Activated CD8-positive, alpha-beta T cell treated with anti-CD3 and anti-CD28 coated beads for 36 hours (primary cell): ENCODE results near the gene UBAC1. TPM values are rescaled to one million over a fixed set of nuclear protein-coding genes. Genes with fewer than 3 reads are reported as not detected.

Experiments used
- ATAC-seq: fragments of 200-7000 bp; cut with Tn5 transposase; one replicate; pipeline ENCODE4 v1.10.0; 2021; ENCODE audit warnings: mild to moderate bottlenecking, moderate library complexity
- CTCF ChIA-PET: fragments of 350-600 bp; sonication (Branson Sonifier 250); formaldehyde crosslinking; loops from one replicate; lab custom pipeline; 2021; ENCODE audit warnings: antibody characterized with exemption; lab: Charles Lee
- POLR2A ChIA-PET: fragments of 350-600 bp; sonication (Branson Sonifier 250); formaldehyde crosslinking; loops from one replicate; lab custom pipeline; 2021; ENCODE audit warnings: antibody characterized with exemption; lab: Charles Lee
- DNase-seq: peaks from one replicate; pipeline ENCODE4 v3.0.0-alpha.2; 2020
- H3K27ac Mint-ChIP-seq: one replicate; pipeline ENCODE4 v1.8.0; 2021; ENCODE audit warnings: mild to moderate bottlenecking, mixed read lengths
- H3K27me3 Mint-ChIP-seq: one replicate; pipeline ENCODE4 v1.8.0; 2021; ENCODE audit warnings: mixed read lengths
- H3K36me3 Mint-ChIP-seq: one replicate; pipeline ENCODE4 v1.8.0; 2021; ENCODE audit warnings: low read depth, mixed read lengths
- H3K4me1 Mint-ChIP-seq: one replicate; pipeline ENCODE4 v1.8.0; 2021; ENCODE audit warnings: low read depth, mixed read lengths
- H3K4me3 Mint-ChIP-seq: one replicate; pipeline ENCODE4 v1.8.0; 2021; ENCODE audit warnings: mild to moderate bottlenecking, moderate library complexity, mixed read lengths
- H3K9me3 Mint-ChIP-seq: one replicate; pipeline ENCODE4 v1.8.0; 2021; ENCODE audit warnings: mixed read lengths
- intact Hi-C: fragments of 100-400 bp; cut with micrococcal nuclease; formaldehyde crosslinking; loops from one replicate; pipeline ENCODE4 v1.10.0; 2022
- total RNA-seq, 2 experiments: library from RNA; stranded (reverse); gene quantifications; one replicate each; pipeline ENCODE4 v1.2.3, GENCODE V29; 2021
- TF ChIP-seq, protein P1 (sequence below): fragments of 200-600 bp; IDR thresholded peaks from one replicate; pipeline ENCODE4 v1.8.0; 2022; ENCODE audit warnings: antibody characterized with exemption, mild to moderate bottlenecking

The UBAC1 gene
- total RNA-seq, 2 experiments from 2014 or later = 32.4 to 34.3 TPM

DNA sequence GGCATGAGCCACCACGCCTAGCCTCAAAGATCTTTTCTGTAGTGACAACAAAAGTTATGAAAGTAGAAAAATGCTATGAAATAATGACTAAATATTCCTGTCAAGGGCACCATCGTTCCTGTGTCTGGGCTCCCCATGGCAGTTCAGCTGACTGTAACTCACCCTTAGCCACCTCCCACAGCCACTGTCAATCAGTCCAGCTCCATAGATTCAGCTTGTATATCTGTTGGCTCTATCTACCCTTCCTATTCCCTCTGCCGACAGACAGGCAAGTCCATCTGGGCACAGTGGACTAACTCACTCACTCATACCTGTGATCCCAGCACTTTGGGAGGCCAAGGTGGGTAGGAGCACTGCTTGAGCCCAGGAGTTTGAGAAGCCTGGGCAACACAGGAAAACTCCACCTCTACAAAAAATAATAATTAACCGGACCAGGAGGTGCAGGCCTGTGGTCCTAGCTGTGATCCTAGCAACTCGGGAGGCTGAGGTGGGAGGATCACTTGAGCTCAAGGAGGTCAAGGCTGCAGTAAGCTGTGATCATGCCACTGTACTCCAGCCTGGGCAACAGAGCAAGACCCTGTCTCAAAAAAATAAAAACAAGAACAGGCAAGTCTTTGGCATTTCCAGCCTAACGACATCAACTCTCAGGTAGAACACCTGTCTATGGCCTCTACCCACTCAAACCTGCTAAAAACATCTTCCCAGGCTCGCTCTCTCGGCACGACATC, 60.0 kb downstream of the UBAC1 start:
- Mint-ChIP-seq H3K4me1 (peaks cover 63% of the 10 kb centered on the region), H3K9me3 (peaks cover 8% of the 10 kb centered on the region), H3K4me3 (no peak overlapping the region), H3K36me3 (peaks cover 41% of the 10 kb centered on the region), H3K27ac (no peak overlapping the region), H3K27me3 (no peaks in the 10 kb centered on the region)
- ChIA-PET POLR2A (no interaction called here), CTCF (no interaction called here)
- ATAC-seq (no peak), DNase-seq (no peak)
- TF ChIP-seq, protein P1, sequence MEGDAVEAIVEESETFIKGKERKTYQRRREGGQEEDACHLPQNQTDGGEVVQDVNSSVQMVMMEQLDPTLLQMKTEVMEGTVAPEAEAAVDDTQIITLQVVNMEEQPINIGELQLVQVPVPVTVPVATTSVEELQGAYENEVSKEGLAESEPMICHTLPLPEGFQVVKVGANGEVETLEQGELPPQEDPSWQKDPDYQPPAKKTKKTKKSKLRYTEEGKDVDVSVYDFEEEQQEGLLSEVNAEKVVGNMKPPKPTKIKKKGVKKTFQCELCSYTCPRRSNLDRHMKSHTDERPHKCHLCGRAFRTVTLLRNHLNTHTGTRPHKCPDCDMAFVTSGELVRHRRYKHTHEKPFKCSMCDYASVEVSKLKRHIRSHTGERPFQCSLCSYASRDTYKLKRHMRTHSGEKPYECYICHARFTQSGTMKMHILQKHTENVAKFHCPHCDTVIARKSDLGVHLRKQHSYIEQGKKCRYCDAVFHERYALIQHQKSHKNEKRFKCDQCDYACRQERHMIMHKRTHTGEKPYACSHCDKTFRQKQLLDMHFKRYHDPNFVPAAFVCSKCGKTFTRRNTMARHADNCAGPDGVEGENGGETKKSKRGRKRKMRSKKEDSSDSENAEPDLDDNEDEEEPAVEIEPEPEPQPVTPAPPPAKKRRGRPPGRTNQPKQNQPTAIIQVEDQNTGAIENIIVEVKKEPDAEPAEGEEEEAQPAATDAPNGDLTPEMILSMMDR = no peak
- intact Hi-C loops = no loop called here

DNA sequence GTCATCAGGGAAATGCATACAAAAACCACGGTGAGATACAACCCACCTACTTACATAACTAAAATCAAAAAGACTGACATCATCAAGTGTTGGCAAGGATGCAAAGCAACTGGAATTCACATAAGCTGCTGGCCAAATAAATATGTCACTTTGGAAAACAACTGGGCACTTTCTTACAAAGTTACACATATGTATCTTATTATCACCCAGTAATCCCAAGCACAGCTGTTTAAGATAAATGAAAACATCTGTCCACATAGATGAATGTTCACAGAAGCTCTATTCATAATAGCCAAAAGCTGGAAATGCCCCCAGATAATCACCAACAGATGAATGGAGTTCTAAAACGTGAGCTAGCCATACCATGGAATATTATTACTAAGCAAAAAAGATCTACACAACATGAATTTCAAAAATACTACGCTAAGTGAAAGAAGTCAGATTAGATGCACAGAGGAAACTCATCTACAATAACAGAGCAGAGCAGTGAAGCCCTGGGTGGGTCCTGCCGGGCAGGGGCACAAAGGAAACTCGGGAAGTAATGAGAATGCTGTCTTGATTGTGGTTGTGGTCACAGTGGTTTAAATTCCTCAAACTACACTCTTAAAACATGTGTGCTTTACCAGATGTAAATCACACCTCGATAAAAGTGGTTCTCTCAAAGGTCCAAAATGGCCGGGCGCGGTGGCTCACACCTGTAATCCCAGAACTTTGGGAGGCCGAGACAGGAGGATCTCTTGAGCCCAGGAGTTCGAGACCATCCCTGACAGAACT, 62.4 kb downstream of the UBAC1 start:
- TF ChIP-seq, protein P1 = no peak
- Mint-ChIP-seq H3K27me3 (no peaks in the 10 kb centered on the region), H3K9me3 (peaks cover 8% of the 10 kb centered on the region), H3K36me3 (peaks cover 33% of the 10 kb centered on the region), H3K4me3 (no peak overlapping the region), H3K27ac (no peak overlapping the region), H3K4me1 (peaks cover 60% of the 10 kb centered on the region)
- ChIA-PET POLR2A (interaction anchor here (1.0 kb wide), 1 partner anchor 8 kb away, joined by 3 read pairs; no protein-coding TSS in a partner anchor), CTCF (interaction anchor here (0.8 to 1.5 kb wide), 2 partner anchors 9 to 11 kb away, joined by 3 read pairs; no protein-coding TSS in a partner anchor)
- no peak for ATAC-seq
- no peak for DNase-seq
- intact Hi-C loops = no loop called here

DNA sequence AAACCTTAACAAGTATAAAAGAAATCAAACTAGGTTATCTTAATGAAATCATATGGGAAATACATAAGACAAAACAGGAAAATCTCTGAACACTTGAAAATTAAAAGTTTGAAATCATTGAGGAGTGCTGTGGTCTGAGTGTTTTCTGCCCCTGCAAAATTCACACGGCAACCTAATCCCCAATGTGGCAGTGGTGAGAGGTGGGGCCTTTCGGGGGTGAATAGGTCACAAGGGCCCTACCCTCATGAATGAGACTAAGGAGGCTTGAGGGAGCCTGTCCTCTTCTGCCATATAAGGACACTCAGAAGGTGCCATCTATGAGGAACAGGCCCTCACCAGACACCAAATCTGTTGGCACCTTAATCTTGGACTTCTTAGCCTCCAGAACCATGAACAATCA, 64.5 kb downstream of the UBAC1 start:
- CTCF ChIA-PET = no interaction called here
- H3K4me3 Mint-ChIP-seq = no peak overlapping the region
- H3K27me3 Mint-ChIP-seq = no peaks in the 10 kb centered on the region
- peaks cover 8% of the 10 kb centered on the region for H3K9me3 Mint-ChIP-seq
- no peak for DNase-seq
- TF ChIP-seq, protein P1 = no peak
- H3K27ac Mint-ChIP-seq = no peak overlapping the region
- POLR2A ChIA-PET = no interaction called here
- no peak for ATAC-seq
- peaks cover 26% of the 10 kb centered on the region for H3K36me3 Mint-ChIP-seq
- intact Hi-C loops = no loop called here
- peaks cover 61% of the 10 kb centered on the region for H3K4me1 Mint-ChIP-seq

DNA sequence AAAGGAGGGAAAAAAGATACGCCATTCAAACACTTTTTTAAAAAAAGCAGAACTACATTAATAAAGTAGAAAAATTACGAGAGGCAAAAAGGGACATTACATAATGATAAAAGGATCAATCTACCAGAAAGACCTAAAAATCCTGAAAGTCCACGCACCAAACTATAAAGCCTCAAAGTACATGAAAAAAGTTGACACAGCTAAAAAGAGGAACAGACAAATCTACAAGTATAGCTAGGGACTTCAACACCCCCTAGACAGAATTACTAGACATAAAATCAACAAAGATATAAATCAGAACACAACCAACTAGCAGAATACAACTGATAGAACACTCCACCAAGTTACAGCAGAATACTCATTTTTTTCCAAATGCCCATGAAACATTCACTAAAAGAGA, 65.0 kb downstream of the UBAC1 start:
- peaks cover 58% of the 10 kb centered on the region for H3K4me1 Mint-ChIP-seq
- peaks cover 8% of the 10 kb centered on the region for H3K9me3 Mint-ChIP-seq
- intact Hi-C loops = no loop called here
- H3K4me3 Mint-ChIP-seq = no peak overlapping the region
- TF ChIP-seq, protein P1 = no peak
- no peak overlapping the region for H3K27ac Mint-ChIP-seq
- ATAC-seq (no peak), DNase-seq (no peak)
- no peaks in the 10 kb centered on the region for H3K27me3 Mint-ChIP-seq
- CTCF ChIA-PET = no interaction called here
- POLR2A ChIA-PET = no interaction called here
- peaks cover 24% of the 10 kb centered on the region for H3K36me3 Mint-ChIP-seq
